Fibroblast of skin of right quadriceps (primary cell): ENCODE results near the gene PTPRG.
A peak's percentile ranks its signal among the peaks of the same experiment; 100 is the strongest.

Experiments used
- DNase-seq: peaks from one replicate; pipeline ENCODE4 v3.0.0-alpha.2; 2013

Gene PTPRG

DNA sequence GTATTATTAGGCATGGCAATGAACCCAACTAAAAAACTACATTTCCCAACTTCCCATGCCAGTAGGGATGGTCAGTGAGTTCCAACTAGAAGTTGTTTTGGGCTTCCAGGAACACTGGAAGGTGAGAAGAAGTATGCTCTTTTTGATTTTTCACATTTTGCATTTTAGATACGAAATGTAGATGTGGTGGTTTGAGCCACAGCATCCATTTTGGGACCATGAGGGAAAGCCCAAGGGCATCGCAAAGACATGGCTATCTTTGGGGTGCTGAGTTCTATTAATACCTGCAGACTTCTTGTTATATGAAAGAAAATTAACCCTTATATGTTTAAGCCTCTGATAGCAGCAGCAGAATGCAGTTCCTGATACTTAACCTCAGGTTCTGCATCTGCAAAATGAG is 62.9 kb downstream of the PTPRG start:
- DNase-seq: no peak

- DNase-seq: no peak
These were observed 64.1 kb downstream of the PTPRG start for GRCh38 chr3:61625429-61625828.

- no peak for DNase-seq
These were observed 65.1 kb downstream of the PTPRG start for GRCh38 chr3:61626484-61626883.

DNA sequence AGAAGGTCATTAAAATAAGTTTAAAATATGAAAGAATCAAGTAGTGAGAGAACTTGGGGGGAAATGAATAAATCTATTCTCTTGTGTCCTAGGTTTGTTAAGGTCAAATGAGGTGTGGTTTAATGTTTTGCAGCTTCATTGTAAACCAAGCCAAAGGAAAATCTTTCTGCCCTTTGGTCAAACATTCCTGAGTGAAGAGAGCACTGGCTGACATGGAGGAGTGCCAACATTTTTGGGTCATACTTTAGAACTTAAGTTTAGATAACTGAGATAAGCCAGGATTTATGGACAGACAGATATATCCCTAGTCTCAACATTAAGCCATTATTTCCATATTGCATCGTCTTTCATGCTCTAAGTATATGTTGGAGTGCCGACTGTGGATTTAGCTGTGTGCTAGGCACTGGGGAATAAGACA is 66.4 kb downstream of the PTPRG start:
- DNase-seq: peak; percentile 94

GRCh38 chr3:61628636-61629035 is 67.3 kb downstream of the PTPRG start:
- DNase-seq: no peak

GRCh38 chr3:61629442-61629841 is 68.1 kb downstream of the PTPRG start:
- DNase-seq: no peak

DNA sequence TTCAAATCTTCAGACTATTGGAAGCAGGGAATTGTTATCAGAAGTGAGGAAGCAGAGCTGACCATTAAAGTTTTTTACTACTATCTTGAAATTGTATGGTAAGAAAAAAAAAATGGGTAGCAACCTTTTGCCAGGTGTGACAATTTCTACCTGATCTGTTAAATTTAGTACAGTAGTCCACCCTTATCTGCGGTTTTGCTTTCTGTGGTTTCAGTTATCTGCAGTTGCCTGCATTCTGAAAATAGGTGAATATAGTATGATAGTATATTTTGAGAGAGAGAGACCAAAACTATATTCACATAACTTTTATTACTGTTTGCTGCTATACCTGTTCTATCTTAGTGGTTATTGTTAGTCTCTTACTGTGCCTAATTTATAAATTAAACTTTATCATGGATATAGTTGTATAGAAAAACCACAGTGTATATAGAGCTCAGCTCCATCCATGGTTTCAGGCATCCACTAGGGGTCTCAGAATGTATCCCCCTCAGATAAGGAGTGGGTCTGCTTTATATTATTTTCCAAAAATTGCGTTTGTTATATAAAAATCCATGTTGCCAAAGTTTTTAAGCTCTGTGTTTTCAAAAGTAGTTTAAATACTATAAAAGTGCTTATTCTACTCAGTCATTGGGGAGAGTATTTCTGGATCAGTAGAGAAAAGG is 69.9 kb downstream of the PTPRG start:
- no peak for DNase-seq

GRCh38 chr3:61632568-61633175 is 71.3 kb downstream of the PTPRG start:
- peak; percentile 68 for DNase-seq

DNA sequence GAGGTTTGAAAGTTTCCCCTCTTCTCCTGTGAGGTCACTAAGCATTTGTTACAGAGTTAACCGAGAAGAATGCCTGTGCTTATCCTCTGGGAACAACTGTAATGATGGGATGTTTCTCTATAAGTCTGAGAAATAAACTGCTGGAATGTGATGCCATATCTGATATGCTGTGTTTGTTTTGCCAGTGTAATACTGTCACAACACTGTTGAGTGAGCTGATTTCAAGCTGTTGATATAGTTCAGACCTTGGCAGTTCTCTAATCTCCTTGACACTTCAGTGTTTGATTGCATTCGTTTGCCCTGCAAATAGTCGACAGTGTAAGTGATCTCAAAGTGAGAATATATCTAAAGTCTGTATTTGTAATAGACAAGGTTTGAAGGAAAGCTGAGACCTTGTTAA is 73.3 kb downstream of the PTPRG start:
- DNase-seq: peak; percentile 18

- peak; percentile 41 for DNase-seq
These were observed 76.0 kb downstream of the PTPRG start for GRCh38 chr3:61637088-61638051.

GRCh38 chr3:61638741-61639140 is 77.4 kb downstream of the PTPRG start:
- DNase-seq: peak; percentile 80

DNA sequence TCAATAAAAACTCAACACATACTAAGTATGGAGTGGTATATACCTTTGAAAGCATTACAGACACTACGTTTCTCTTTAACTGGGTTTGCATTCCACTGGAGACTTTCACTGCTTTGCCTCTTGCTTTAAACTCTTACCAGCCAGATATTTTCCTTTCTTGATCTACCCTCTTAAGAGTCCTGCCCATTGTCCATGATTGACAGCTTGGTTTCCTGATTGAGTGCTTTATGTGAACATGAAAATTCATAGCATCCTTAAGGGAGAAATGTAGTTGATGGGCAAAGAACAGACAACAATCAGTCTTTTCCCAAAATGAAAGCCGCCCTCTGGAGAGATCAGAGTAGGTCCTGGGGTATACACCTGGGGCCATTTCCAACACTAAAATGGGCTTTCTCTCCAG is 78.6 kb downstream of the PTPRG start:
- no peak for DNase-seq

- DNase-seq: no peak
These were observed 83.8 kb downstream of the PTPRG start for GRCh38 chr3:61645148-61645547.

DNA sequence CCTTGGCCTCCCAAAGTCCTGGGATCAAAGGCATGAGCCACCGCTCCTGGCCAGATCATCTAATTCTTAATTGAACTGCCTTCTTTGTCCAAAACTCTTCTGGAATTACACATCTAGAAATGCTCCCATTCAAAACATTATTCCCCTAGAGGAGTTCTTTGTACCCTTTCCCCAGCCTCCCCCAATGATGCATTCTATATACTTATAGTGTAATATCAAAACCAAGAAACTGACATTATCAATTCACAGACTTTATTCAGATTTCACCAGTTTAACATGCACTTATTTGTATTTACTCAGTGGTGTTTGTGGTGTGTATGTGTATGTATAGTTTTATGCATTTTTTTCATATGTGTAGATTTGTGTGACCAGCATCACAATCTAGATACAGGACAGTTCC is 85.0 kb downstream of the PTPRG start:
- DNase-seq: no peak

DNA sequence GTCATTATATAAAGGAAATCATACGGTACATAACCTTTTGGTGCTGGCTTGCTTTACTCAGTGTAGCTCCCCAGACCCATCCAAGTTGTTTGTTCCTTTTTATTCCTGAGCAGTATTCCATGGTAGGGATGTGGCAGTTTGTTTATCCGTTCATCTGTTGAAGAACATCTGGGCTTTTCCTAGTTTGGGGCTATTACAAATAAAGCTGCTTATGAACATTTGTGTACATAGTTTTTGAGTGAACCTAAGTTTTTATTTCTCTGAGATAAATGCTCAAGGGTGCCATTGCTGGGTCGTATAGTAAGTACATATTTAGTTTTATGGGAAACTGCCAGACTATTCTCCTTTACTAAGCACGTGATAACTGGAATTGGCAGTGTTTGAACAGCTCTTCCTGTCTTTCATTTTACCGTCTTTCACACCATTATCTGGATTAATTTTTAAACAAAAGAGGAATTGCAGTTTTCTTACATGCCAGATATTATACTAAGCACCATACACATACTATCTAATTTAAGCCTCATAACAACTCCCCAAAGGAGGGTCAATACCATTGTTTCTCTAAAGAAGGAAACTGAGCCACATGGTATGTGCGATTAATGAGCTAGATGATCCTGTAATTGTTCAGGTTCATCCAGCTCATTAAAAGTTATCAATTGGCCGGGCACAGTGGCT is 85.6 kb downstream of the PTPRG start:
- DNase-seq: no peak

DNA sequence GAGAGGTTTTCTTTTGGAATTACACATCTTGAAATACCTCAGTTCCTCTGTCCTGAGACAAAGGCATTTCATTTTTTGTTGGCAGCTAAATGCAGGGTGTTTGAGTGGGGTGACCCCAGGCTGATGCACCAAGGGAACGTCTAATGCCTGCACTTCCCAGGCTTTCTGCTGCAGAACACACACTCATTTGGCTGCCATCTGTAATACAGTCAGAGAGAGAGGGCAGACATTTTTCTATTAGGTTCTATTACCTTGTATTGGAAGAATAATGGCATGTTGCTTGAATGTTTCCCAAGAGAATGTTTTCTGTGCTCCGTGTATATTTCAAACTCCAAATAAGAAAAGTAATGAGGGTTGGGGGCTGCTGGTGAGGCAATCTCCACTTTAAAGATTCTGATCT is 87.1 kb downstream of the PTPRG start:
- DNase-seq: no peak

GRCh38 chr3:61649381-61650170 is 88.2 kb downstream of the PTPRG start:
- DNase-seq: no peak

- peak; percentile 96 for DNase-seq
These were observed 88.9 kb downstream of the PTPRG start for GRCh38 chr3:61650276-61650675.

DNA sequence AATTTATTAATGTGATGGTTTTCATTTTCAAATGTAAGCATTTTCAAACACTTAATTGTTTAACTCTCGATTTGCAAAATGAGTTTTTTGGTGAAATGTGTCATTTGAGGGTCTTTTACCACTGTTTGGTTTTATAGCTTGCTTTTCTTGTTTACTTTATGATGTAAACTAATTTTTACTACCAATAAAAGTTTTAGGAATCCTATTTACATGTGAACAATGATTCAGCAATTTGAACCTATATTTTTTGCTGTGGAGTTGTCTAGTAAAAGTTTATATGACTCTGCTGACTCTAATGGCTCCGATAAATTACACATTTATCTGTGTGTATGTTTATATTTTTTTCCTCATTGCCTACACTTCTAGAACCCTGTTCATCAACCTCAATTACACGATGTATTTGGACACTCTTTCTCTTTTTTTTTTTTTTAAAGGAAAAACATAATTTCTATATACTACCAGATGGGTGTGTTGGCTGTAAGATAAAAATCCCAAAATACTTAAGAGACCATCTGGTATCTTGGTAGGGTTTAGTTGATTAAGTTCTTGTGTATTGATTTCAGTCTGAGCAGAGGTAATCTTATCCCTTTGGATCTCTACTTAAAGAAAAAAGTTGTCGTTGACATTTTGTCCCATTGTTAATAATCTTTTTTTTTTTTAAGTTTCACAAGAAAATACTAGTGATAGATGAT is 89.5 kb downstream of the PTPRG start:
- DNase-seq: no peak

- DNase-seq: no peak
These were observed 96.3 kb downstream of the PTPRG start for GRCh38 chr3:61657689-61658088.

GRCh38 chr3:61662861-61663260 is 101.5 kb downstream of the PTPRG start:
- no peak for DNase-seq
